NCI-H2081 (cell line): Measurements from ENCODE around the gene RASA4B.
"Not testable (repeated sequence)": the region's sequence is repeated elsewhere in the genome, so short reads cannot be mapped to it uniquely, and the experiment has no call there.

Experiments used
- DNase-seq, 2 experiments: peaks; one replicate each; lab custom pipeline; 2025; lab: John Stamatoyannopoulos, UW

The RASA4B gene

DNA sequence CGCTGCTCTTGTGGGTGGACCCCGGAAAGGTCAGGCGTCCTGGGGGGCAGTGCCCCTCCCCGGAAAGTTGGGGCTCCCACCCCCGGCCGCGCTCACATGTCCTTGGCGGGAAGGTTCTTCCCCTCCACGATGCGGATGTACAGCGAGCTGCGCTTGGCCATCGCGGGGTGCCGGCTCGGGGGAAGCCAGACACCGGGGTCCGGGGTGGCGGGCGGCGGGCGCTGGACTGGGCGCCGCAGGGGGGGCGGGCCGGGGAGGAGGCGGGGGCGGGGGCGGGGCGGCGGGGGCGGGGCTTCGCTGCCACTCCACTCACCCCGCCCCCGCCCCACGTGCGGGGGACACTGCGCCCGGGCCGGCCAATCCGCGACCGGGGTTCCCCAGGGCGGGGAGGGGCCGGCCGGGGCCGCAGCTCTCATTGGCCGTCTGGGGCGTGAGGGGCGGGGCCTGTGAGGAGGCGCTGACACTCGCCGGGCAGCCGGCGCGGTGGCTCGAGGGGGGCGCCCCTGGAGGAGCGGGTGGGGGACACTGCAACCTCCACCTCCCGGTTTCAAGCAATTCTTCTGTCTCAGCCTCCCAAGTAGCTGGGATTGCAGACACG, at the start of gene RASA4B:
TSS of gene RASA4B (minus strand) at position 228 of the 598 bp plus-strand sequence. CDS start at position 161, 67 bp downstream.
- not testable (repeated sequence) for DNase-seq

GRCh38 chr7:102550808-102551422, 33.3 kb upstream of the RASA4B start, which contains the start of gene SPDYE2:
Gene SPDYE2 (plus strand): TSS chr7:102551226. CDS start chr7:102553256, 2,030 bp downstream.
- DNase-seq, result not testable (repeated sequence)

DNA sequence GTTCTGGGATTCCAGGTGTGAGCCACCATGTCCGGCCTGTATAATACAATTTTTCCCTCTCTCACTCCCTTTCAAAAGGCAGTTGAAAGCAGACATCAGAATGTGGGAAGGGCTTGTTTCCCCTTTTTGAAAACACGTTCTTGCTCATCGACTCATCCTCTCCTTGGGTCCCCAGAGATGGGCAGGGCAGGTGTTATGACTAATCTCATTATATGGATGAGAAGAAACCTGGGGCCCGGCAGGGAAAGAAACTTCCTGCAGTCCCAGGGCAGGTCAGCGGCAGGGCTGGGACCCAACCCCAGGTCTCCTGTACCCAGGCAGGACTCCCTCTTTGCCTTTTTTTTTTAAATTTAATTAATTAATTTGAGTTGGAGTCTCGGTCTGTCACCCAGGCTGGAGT, 28.8 kb upstream of the RASA4B start:
- not testable (repeated sequence) for DNase-seq

DNA sequence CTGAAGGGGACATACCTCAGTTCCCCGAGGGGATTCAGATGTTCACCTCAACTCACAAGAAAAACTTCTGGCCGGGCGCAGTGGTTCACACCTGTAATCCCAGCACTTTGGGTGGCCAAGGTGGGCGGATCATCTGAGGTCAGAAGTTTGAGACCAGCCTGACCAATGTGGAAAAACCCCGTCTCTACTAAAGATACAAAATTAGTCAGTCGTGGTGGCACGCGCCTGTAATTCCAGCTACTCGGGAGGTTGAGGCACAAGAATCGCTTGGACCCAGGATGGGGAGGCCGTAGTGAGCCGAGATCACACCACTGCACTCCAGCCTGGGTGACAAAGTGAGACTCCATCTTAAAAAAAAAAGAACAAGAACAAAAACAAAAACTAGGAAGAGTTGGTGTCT, 27.7 kb upstream of the RASA4B start:
- not testable (repeated sequence) for DNase-seq

DNA sequence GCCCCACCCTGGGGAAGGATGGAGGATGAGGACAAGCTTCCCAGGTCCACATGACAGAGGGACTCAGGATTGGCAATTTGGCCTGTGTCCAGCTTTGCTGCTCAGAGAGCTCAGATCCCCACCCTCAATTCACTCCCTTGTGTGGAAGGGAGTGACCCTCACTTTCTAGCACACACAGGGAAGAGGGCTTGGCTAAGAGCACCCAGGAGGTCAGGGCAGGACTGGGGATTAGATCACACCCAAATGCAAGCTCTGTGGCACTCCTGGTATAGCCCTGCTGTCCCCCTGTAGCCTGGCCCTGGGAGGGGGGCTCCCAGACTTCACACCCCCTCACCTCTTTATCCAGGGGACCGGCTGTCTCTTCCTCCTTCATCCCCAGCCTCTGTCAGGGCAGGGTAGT, 26.8 kb upstream of the RASA4B start:
- DNase-seq, result not testable (repeated sequence)

DNA sequence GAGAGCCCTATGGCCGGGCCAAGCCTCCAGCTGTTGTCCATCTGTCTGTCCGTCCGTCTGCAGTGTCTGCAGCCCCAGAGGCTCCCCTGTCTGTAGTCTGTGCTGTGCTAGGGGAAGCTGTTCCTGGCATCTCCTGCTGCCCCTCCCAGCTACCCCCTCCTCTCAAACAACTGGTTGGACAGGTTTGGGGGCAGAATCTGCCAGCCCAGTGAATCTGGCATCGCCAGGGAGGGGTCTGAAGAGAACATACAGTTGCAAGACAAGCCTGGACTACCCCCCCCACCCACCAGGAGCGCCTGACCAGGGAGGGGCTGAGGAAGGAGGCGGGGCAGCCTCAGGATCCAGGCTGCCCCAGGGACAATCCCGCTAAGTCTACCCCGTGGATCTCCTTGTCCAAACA, 26.0 kb upstream of the RASA4B start, which contains the start of gene UPK3BL2:
TSS of gene UPK3BL2 (minus strand) at position 101 of the 400 bp plus-strand sequence. CDS start at position 41, 60 bp downstream.
- not testable (repeated sequence) for DNase-seq

DNA sequence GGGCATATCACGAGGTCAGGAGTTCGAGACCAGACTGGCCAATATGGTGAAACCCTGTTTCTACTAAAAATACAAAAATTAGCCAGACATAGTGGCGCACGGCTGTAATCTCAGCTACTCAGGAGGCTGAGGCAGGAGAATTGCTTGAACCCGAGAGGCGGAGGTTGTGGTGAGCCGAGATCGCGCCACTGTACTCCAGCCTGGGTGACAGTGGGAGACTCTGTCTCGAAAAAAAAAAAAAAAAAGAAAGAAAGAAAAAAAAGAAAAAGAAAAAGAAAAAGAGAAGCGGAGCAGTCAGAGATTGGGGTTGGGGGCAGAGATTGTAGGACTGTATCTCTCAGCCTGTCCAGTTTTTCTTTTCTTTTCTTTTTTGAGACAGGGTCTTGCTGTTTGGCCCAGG, 25.2 kb upstream of the RASA4B start:
- DNase-seq, result not testable (repeated sequence)

- not testable (repeated sequence) for DNase-seq
Observed at GRCh38 chr7:102542083-102542482, 24.5 kb upstream of the RASA4B start.

- not testable (repeated sequence) for DNase-seq
Observed at GRCh38 chr7:102540604-102541003, 23.0 kb upstream of the RASA4B start.

- not testable (repeated sequence) for DNase-seq
Observed at GRCh38 chr7:102535062-102535615, 17.6 kb upstream of the RASA4B start.

DNA sequence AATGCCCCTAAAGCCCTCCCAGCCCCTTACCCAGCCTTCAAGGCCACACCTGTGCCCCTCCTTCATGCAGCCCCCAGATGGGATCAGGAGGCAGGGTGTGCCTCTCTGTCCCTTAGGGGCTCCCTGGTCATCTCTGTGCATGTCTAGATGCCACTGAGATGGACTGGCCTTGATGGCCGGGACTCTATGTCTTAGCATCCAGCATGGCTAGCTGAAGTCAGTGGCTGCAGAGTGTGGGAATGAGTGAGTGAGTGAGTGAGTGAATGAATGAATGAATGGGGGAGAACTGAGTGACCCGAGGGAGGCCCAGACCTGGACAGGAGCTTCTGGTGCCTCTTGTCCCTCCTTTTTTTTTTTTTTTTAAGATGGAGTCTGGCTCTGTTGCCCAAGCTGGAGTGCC, 14.6 kb upstream of the RASA4B start:
- not testable (repeated sequence) for DNase-seq

- not testable (repeated sequence) for DNase-seq
Observed at GRCh38 chr7:102531583-102531982, 14.0 kb upstream of the RASA4B start.

- DNase-seq, result not testable (repeated sequence)
Observed at GRCh38 chr7:102527822-102528793, 10.5 kb upstream of the RASA4B start.

DNA sequence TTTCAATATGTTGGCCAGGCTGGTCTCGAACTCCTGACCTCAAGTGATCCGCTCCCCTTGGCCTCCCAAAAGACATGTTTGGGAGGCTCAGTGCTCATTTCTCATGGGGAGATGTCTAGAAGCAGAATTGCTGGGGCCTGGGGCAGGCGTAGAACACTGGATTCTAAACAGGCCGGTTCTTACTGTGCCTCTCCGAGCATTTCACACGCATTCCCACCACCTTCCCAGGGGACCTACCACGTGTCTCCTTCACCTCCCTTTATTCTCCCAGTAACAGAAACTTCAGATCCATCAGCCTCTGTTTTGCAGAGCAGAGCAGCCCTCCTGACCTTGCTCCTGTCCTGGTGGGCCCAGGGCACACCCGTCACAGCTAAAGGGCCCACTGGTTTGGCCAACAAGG, 9.6 kb upstream of the RASA4B start:
- DNase-seq, result not testable (repeated sequence)

GRCh38 chr7:102524803-102525202, 7.2 kb upstream of the RASA4B start:
- DNase-seq, result not testable (repeated sequence)

DNA sequence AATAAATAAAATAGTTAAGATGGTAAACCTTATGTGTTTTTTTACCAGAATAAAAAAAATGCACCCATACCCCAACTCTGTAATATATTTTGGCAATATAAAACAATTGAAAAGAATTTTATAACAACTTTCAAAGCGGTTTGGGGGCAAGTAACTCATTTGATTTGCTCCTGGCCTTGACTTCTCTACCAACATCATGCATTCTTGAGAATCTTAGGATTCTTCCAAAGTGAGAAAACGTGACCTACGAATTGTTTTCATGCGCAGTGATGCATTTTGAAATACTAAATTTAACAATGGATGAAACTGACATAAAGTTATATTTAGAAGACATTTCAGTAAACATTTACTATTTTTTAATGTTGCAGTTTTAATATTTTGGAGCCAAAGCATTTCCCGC, 3.2 kb upstream of the RASA4B start:
- not testable (repeated sequence) for DNase-seq

DNA sequence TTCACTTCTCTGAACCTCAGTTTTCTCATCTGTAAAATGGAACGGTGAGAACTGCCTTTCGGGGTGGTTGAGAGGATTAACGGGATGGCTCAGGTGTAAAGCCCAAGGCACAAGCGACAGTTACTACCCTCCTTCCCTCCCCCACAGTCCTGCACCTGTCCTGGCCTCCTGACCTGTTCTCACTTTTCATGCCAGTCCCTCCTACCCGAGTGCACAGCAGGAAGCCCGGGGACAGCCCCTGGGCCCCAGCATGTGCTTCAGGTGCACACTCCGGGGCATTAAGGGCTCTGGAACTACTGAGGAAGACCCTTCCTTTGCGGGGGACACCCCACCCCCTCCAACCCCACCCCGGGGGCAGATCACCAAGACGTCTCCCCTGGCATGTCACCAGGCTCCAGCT, 626 bp downstream of the RASA4B start:
- DNase-seq, result not testable (repeated sequence)

- DNase-seq, result not testable (repeated sequence)
Observed at GRCh38 chr7:102515889-102516288, 1.7 kb downstream of the RASA4B start.

DNA sequence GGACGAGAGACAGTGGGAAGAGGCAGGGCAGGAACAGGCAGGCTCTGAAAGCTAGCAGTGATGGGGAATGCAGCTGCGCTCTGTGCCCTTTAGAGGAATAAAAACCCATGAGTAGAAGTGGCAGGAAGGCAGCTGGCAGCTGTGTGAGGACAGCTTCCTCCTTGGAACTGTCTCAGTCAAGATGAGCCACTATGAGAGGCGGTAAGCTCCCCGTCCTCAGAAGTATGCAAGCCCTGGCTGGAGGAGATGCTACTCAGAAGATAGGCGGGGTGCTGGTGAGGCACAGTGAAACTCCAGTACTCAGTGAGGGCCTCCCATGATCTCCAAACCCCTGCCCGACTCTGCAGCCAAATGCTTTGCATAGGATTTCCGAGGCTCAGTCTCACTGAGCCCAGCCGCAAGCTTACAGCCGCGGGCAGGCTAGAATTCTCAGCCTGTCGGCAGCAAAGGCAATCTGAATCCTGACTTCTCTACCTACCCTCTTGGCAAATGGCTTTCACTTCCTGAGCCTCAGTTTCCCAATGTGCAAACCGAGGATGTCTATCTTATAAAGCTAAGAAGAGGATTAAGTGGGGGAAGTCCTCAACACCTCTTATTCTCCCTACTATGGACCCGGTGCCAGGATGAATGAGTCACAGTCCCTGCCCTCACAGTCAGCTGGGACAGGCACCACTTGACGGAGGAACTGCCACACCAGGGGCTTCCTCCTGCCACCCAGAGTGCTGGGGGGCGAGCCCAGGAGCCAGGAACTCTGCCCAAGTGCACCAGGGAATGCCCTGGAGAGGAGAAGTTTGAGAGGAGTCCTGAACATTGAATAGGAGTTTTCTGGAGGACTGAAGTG, 2.5 kb downstream of the RASA4B start:
- not testable (repeated sequence) for DNase-seq

- DNase-seq, result not testable (repeated sequence)
Observed at GRCh38 chr7:102512642-102513221, 4.8 kb downstream of the RASA4B start.
